Fibroblast of villous mesenchyme (primary cell): ENCODE results near the gene BUB1B. TPM values are rescaled to one million over a fixed set of nuclear protein-coding genes. Genes with fewer than 3 reads are reported as not detected.

Source experiments
- DNase-seq: peaks from one replicate; pipeline ENCODE4 v3.0.0-alpha.2; 2010; ENCODE audit warnings: low read depth
- H3K4me3 ChIP-seq: 2 replicates; pipeline ENCODE4 v1.5.1; 2011; ENCODE audit warnings: low read depth, mild to moderate bottlenecking, low read length
- CTCF ChIP-seq: IDR thresholded peaks from 2 replicates; pipeline ENCODE4 v1.5.1; 2012; ENCODE audit warnings: low read depth, mild to moderate bottlenecking, low read length; ENCODE audit not compliant: insufficient read depth
- total RNA-seq: library from RNA; depleted of rRNA; stranded (reverse); fragments of >200 nt; gene quantifications from 2 replicates; pipeline ENCODE4 v1.2.3, GENCODE V29; 2012

BUB1B gene
- total RNA-seq, 1 donor: 19.9 TPM

- no peak overlapping the region for H3K4me3 ChIP-seq
- peak; percentile 98 for DNase-seq
- TF ChIP-seq CTCF: no peak
Measured at GRCh38 chr15:40266828-40267304, 106.0 kb downstream of the BUB1B start.

- no peak for TF ChIP-seq CTCF
- no peak overlapping the region for H3K4me3 ChIP-seq
- DNase-seq: no peak
Measured at GRCh38 chr15:40267670-40268069, 106.8 kb downstream of the BUB1B start.

GRCh38 chr15:40269604-40270003 is 108.7 kb downstream of the BUB1B start:
- H3K4me3 ChIP-seq: no peak overlapping the region
- no peak for DNase-seq
- no peak for TF ChIP-seq CTCF

- DNase-seq: no peak
- no peak overlapping the region for H3K4me3 ChIP-seq
- no peak for TF ChIP-seq CTCF
Measured at GRCh38 chr15:40270246-40270995, 109.6 kb downstream of the BUB1B start.

Other genes with a start within 250 kb of the BUB1B start
- 111 and 120 TPM in 2 replicates for gene GPR176, start 240.8 kb upstream of the BUB1B start, total RNA-seq
- gene EIF2AK4, start 227.0 kb upstream of the BUB1B start, total RNA-seq: 70.2 and 104 TPM in 2 replicates
- gene SRP14, start 121.9 kb upstream of the BUB1B start, total RNA-seq: 93.3 and 96.6 TPM in 2 replicates
- gene BMF, start 52.2 kb upstream of the BUB1B start, total RNA-seq: 0.86 and 10.0 TPM in 2 replicates
- under 0.01 TPM in 2 replicates for gene PAK6, start 78.0 kb downstream of the BUB1B start, total RNA-seq
- not detected in 2 replicates for gene ANKRD63, start 122.0 kb downstream of the BUB1B start, total RNA-seq
- 0.43 and 0.64 TPM in 2 replicates for gene PLCB2, start 146.9 kb downstream of the BUB1B start, total RNA-seq
- 11.9 and 16.8 TPM in 2 replicates for gene INAFM2, start 162.6 kb downstream of the BUB1B start, total RNA-seq
- 35.4 and 40.3 TPM in 2 replicates for gene CCDC9B, start 179.9 kb downstream of the BUB1B start, total RNA-seq
- not detected in 2 replicates for gene PHGR1, start 190.0 kb downstream of the BUB1B start, total RNA-seq
- gene DISP2, start 197.2 kb downstream of the BUB1B start, total RNA-seq: under 0.01 TPM in 2 replicates
- 25.4 and 49.2 TPM in 2 replicates for gene KNSTRN, start 221.7 kb downstream of the BUB1B start, total RNA-seq
- gene IVD, start 244.7 kb downstream of the BUB1B start, total RNA-seq: 26.7 and 40.2 TPM in 2 replicates